GM19193 (cell line): ENCODE measurements around the gene PPP2R3C.

ENCODE experiments used
- POLR2A ChIP-seq: IDR thresholded peaks from 4 replicates; pipeline ENCODE4 v1.6.1; 2011; ENCODE audit not compliant: insufficient read depth, insufficient read length; ENCODE audit errors: extremely low read depth

The PPP2R3C gene

DNA sequence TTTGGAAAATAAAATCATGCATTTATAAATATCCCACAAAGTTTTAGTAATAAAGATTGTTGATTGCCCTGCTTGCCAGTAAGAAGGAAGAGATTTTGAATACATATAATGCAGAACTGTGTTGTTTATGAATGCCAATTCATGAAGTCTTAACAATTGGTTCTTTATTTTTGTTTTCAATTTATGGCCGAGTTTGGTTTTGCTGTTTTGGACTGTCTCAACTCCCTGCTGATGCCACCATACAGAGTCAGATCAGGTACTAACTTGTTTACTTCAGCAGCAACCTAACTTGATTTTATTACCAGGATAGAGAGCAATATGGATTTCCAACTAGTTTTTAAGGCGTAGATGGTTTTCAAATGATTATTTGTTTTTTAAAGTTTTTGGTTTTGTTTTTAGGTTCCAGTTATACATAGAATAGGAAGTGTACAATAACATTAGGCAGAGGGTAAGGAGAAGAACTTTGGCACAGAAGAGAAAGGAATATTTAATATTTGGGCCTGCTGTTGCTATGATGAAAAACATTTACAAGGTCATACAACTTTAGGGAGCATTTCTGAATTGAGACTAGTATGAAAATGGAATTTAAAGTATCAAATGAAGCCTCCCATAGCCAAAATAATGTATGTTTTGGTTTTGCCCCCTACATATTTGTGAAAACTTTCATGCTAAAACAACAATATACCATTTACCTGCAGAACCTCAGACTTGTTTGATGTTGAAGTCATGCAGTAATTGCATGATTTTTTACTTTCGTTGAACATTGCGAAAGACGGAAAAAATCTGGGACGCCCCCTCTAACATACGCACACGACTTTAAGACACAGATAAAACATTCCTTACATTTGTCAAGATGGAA lies 76.6 kb downstream of the PPP2R3C start:
- no peak for TF ChIP-seq POLR2A

DNA sequence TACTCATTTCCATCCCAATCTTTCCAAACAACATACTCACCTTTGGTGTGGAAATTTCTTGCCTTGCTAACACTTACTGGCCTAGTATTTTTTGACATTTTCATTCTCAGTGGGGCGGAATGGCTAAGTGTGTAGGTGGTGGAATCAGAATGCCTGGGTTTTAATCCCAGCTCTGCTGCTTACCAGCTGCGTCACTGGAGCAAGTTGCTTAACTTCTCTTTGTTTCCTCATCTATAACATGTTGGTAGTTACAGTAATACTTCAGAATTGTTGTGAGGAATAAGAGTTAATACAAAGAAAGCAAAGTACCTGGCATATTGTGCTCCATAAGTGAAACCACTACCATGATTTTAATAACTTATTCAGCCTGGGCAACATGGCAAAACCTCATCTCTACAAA lies 78.7 kb downstream of the PPP2R3C start:
- TF ChIP-seq POLR2A, result no peak

DNA sequence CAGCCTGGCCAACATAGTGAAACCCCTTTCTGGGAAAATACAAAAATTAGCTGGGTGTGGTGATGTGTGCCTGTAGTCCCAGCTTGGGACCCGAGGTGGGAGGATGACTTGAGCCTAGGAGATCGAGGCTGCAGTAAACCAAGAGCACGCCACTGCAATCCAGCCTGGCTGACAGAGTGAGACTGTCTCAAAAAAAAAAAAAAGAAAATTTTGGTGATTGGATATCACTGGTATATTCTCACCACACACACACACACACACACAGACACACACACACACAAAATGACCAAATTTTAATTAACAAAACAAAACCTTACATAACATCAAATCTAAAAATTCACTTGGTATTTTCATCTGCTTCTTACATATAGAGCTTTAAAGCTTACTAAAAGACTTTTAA lies 79.2 kb downstream of the PPP2R3C start:
- TF ChIP-seq POLR2A, result no peak
